Hepatocyte (in vitro differentiated cells): ENCODE measurements around the gene IL17RB.

Experiments used
- EZH2phosphoT487 ChIP-seq: fragments of 200-600 bp; sonication (generic); IDR thresholded peaks from one replicate; pipeline ENCODE4 v1.6.1; 2018; ENCODE audit warnings: antibody characterized with exemption, mild to moderate bottlenecking, low read depth, moderate library complexity; ENCODE audit not compliant: unreplicated experiment, severe bottlenecking
- TF ChIP-seq, protein P1 (sequence below): fragments of 200-600 bp; sonication (generic); IDR thresholded peaks from 2 replicates; pipeline ENCODE4 v1.5.1; 2016; ENCODE audit warnings: antibody characterized with exemption, mild to moderate bottlenecking; ENCODE audit not compliant: poor library complexity

DNA sequence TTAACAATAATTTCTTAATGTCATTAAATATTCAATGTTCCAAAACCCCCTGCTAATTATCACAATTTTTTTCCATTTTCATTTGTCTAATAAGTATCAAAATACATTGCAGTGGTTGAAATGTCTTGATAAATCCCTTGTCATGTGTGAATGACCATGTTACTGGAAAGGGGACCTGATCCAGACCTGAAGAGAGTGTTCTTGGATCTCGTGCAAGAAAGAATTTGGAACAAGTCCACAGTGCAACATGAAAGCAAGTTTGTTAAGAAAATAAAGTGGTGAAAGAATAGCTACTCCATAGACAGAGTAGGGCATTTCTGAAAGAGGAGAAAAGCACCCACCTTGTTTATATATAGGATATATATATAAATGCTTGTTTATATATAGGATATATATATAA, 55.7 kb downstream of the IL17RB start:
- no peak for TF ChIP-seq EZH2phosphoT487
- TF ChIP-seq, protein P1, sequence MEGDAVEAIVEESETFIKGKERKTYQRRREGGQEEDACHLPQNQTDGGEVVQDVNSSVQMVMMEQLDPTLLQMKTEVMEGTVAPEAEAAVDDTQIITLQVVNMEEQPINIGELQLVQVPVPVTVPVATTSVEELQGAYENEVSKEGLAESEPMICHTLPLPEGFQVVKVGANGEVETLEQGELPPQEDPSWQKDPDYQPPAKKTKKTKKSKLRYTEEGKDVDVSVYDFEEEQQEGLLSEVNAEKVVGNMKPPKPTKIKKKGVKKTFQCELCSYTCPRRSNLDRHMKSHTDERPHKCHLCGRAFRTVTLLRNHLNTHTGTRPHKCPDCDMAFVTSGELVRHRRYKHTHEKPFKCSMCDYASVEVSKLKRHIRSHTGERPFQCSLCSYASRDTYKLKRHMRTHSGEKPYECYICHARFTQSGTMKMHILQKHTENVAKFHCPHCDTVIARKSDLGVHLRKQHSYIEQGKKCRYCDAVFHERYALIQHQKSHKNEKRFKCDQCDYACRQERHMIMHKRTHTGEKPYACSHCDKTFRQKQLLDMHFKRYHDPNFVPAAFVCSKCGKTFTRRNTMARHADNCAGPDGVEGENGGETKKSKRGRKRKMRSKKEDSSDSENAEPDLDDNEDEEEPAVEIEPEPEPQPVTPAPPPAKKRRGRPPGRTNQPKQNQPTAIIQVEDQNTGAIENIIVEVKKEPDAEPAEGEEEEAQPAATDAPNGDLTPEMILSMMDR, result no peak
